ENCODE measurements around the gene RMND5B. TPM values are rescaled to one million over a fixed set of nuclear protein-coding genes. Genes with fewer than 3 reads are reported as not detected.
A peak's percentile ranks its signal among the peaks of the same experiment; 100 is the strongest.

The RMND5B gene
- total and polyA plus RNA-seq, 10 of the 15 experiments (the other 5 are each of a cell fraction or from before 2014, with no cell fraction given), result 1.6 to 50.7 (median 30.9) TPM

DNA sequence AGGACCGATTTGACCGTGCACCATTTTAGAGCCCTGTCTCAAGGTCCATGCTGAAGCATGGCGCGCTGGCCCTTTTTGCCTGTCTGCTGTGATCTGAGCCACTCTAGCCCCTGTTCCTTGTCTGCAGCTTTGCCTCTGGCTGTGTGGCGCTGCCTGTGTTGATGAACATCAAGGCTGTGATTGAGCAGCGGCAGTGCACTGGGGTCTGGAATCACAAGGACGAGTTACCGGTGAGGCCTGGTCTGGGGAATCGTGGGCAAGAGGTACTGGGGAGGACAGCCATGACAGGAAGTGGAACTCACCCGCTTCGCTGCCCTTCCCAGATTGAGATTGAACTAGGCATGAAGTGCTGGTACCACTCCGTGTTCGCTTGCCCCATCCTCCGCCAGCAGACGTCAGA is 16.6 kb downstream of the RMND5B start:
- CTCF ChIA-PET, result interaction anchor here (0.6 to 13.8 kb wide), 5 partner anchors 11 to 568 kb away, joined by 3 to 183 read pairs (median 5); no protein-coding TSS in a partner anchor
- DNase-seq (ENCODE audit: low read depth, low spot score), result no peak
- in situ Hi-C loops (cut with MboI) (loop anchor here (5.0 kb wide), 1 partner anchor 70 kb away; no protein-coding TSS in a partner anchor), intact Hi-C loops (cut with micrococcal nuclease; ENCODE audit: unreplicated experiment) (no loop called here)
- peaks cover 13% of the 10 kb centered on the region for H3K4me1 ChIP-seq (ENCODE audit: control insufficient read depth, insufficient read depth, low read length)
- H3K36me3 ChIP-seq (ENCODE audit: control insufficient read depth in 2 of 2, insufficient read depth in 2 of 2, low read length in 1 of 2), result peaks cover 42 to 46% of the 10 kb centered on the region in 2 experiments
- H3K4me2 ChIP-seq (ENCODE audit: control insufficient read depth, insufficient read depth), result no peak overlapping the region
- WGBS (ENCODE audit: insufficient coverage, insufficient replicate concordance, low lambda C conversion rate, missing lambda C conversion rate), result 92% methylated on average over 15 of the region's 15 CpGs
- H3K79me2 ChIP-seq (ENCODE audit: control insufficient read depth, insufficient read depth, low read length), result peaks cover 2% of the 10 kb centered on the region
- no peak overlapping the region for H2AFZ ChIP-seq (ENCODE audit: control insufficient read depth, low read depth, low read length)
- no TSS peak for BruUV-seq (replicated peaks)
- no peak overlapping the region for H3K27ac ChIP-seq (ENCODE audit: control insufficient read depth, insufficient read depth)
- FAIRE-seq, result no peak
- no peaks in the 10 kb centered on the region for H3K9me3 ChIP-seq (replicated peaks; ENCODE audit: control insufficient read depth, insufficient read depth, low read length)
- RAD21 ChIA-PET (ENCODE audit: unreplicated experiment), result interaction anchor here (4.2 kb wide), 1 partner anchor 71 kb away, joined by 30 read pairs; no protein-coding TSS in a partner anchor
- no peak overlapping the region for H3K4me3 ChIP-seq
- POLR2A ChIA-PET, result no interaction called here
- H4K20me1 ChIP-seq (ENCODE audit: control insufficient read depth, insufficient read depth), result no peaks in the 10 kb centered on the region
- TF ChIP-seq MAX (IDR thresholded peaks at IDR 0.05; ENCODE audit: low read depth, low read length) (no peak), WRNIP1 (IDR thresholded peaks at IDR 0.05; ENCODE audit: borderline replicate concordance, low read depth, low read length) (no peak), ESRRA (IDR thresholded peaks at IDR 0.05; ENCODE audit: low read length) (no peak), DPF2 (IDR thresholded peaks at IDR 0.05) (no peak), SMC3 (IDR thresholded peaks at IDR 0.05; ENCODE audit: borderline replicate concordance, low read length) (no peak), POU2F2 (IDR thresholded peaks at IDR 0.05; ENCODE audit: borderline replicate concordance, low read depth, low read length) (no peak), CBX5 (IDR thresholded peaks at IDR 0.05; ENCODE audit: low read depth) (no peak), POLR2A (IDR thresholded peaks at IDR 0.05; ENCODE audit: low read depth, low read length) (0 out of 2 replicates have a peak, but pooled peaks have one; percentile 2)
- no peak for ATAC-seq
- SMC1A ChIA-PET (ENCODE audit: uncharacterized antibody, unreplicated experiment), result interaction anchor here (1.0 kb wide), 1 partner anchor 71 kb away, joined by 3 read pairs; no protein-coding TSS in a partner anchor
- H3K9ac ChIP-seq (ENCODE audit: control insufficient read depth, insufficient read depth, low read length), result no peak overlapping the region
- H3K27me3 ChIP-seq (replicated peaks in 1 of 2; ENCODE audit: control insufficient read depth in 2 of 2, insufficient read depth in 2 of 2, low read length in 1 of 2), result no peaks in the 10 kb centered on the region

Data from GM12878 (cell line).